Endodermal cell (in vitro differentiated cells): ENCODE results near the gene CTBP1. TPM values are rescaled to one million over a fixed set of nuclear protein-coding genes. Genes with fewer than 3 reads are reported as not detected.
A peak's percentile ranks its signal among the peaks of the same experiment; 100 is the strongest.

Experiments used
- DNase-seq: peaks from one replicate; pipeline ENCODE4 v3.0.0-alpha.2; 2017
- H3K27ac ChIP-seq: 2 replicates; pipeline ENCODE4 v1.5.1; 2013; ENCODE audit warnings: mild to moderate bottlenecking, low read depth, low read length, moderate library complexity
- H3K27me3 ChIP-seq: 2 replicates; pipeline ENCODE4 v1.6.1; 2013; ENCODE audit warnings: mild to moderate bottlenecking, low read length, moderate library complexity; ENCODE audit not compliant: insufficient read depth, control insufficient read depth, poor library complexity, severe bottlenecking
- H3K36me3 ChIP-seq: 2 replicates; pipeline ENCODE4 v1.7.0; 2013; ENCODE audit warnings: mild to moderate bottlenecking, low read length, moderate library complexity; ENCODE audit not compliant: control insufficient read depth, insufficient read depth
- H3K4me1 ChIP-seq: one replicate; pipeline ENCODE4 v1.7.0; 2013; ENCODE audit warnings: low read length; ENCODE audit not compliant: control insufficient read depth, insufficient read depth
- H3K4me3 ChIP-seq: 2 replicates; pipeline ENCODE4 v1.5.1; 2013; ENCODE audit warnings: mild to moderate bottlenecking, low read length, moderate library complexity
- H3K9ac ChIP-seq: 2 replicates; pipeline ENCODE4 v1.6.1; 2013; ENCODE audit warnings: mild to moderate bottlenecking, low read length, moderate library complexity; ENCODE audit not compliant: poor library complexity, severe bottlenecking; ENCODE audit errors: extremely low read depth
- H3K9me3 ChIP-seq: 2 replicates; pipeline ENCODE4 v1.6.1; 2013; ENCODE audit warnings: mild to moderate bottlenecking, low read length, moderate library complexity; ENCODE audit not compliant: control insufficient read depth
- H3K27ac Mint-ChIP-seq: 2 replicates; pipeline ENCODE4 v1.8.0; 2020; ENCODE audit warnings: mixed read lengths
- H3K27me3 Mint-ChIP-seq: 2 replicates; pipeline ENCODE4 v1.8.0; 2021; ENCODE audit warnings: mild to moderate bottlenecking, mixed read lengths; ENCODE audit not compliant: insufficient read depth
- H3K36me3 Mint-ChIP-seq: 2 replicates; pipeline ENCODE4 v1.8.0; 2020; ENCODE audit warnings: low read depth, mixed read lengths
- H3K4me1 Mint-ChIP-seq: 2 replicates; pipeline ENCODE4 v1.8.0; 2020; ENCODE audit warnings: mixed read lengths
- H3K4me3 Mint-ChIP-seq: 2 replicates; pipeline ENCODE4 v1.8.0; 2020; ENCODE audit warnings: mild to moderate bottlenecking, moderate library complexity, mixed read lengths
- H3K9me3 Mint-ChIP-seq: 2 replicates; pipeline ENCODE4 v1.8.0; 2020; ENCODE audit warnings: mild to moderate bottlenecking, mixed read lengths
- WGBS, 2 experiments: methylation state at CpG; one replicate each; pipeline versions ENCODE4 v1.1.5 to v1.1.7; 2013; ENCODE audit warnings: missing lambda C conversion rate in 2 of 2, mixed read lengths in 1 of 2; ENCODE audit not compliant: insufficient coverage in 1 of 2, insufficient read length in 1 of 2; 5-methylcytosine and 5-hydroxymethylcytosine counted together
- total RNA-seq, 2 donors: library from RNA; stranded (reverse); fragmentation: NEBNext Ultra II Directional in 1 of 2; extraction: Animal tissue kit (Norgen Biotek cat#: 25700) in 1 of 2; gene quantifications; 2 replicates in 1 of 2; 3 replicates in 1 of 2; pipeline ENCODE4 v1.2.1, GENCODE V29; 2021
- TF ChIP-seq, protein P1 (sequence below): fragments of 200-600 bp; sonication (generic); conservative IDR thresholded peaks from 2 replicates; pipeline ENCODE4 v1.5.0; 2021; ENCODE audit warnings: antibody characterized with exemption, mild to moderate bottlenecking

Gene CTBP1
- total RNA-seq, 2 donors from 2014 or later: 181 to 189 TPM

DNA sequence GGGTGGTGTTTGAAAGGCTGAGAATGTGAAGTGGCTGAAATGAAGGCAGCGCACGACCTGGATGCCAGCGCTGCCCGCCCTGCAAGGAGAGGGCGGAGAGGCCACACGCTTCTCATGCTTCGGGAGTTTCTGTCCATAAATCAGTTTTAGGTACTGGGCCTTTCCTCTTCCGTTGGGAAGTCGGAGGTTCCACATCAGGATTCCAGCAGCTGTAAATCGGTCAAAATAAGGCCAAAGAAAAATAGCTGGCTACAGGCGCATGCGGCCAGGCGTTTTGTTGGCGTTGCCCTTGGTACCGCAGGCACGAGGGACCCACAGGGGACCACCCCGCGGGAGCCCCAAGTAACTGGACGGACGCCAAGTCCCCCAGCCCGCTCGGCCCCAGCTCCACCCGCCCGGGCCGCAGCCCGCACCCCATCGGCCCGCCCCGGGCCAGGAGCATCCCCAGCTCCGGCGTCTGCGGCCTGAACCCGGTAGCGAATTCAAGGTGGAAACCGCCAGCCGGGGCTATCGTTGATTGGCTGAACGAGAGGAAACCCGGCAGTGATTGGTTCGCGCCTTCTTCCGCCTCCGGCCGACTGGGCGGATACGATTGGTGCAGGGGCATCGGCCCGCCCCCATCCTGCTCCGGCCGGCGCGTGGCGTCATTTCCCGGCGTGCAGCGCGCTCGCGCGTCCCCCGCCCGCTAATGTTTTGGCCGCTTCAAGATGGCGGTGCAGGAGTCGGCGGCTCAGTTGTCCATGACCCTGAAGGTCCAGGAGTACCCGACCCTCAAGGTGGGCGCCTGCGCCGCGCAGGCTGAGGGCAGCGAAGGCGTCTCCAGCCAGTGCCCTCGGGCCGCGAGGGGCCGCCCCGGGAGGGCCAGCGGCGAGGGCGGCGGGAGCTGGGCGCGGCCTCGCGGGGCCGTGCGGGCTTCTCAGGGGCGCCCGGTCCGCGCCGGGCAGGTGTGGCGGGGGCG is 40.6 kb upstream of the CTBP1 start, which contains the start of gene MAEA:
Gene MAEA, plus strand, starts transcription at position 685 of the 958 bp plus-strand sequence. Its CDS starts 23 bp downstream, at position 708.
- peaks cover 15% of the 10 kb centered on the region for H3K36me3 Mint-ChIP-seq
- Histone ChIP-seq H3K27me3 (no peaks in the 10 kb centered on the region), H3K9me3 (peaks cover 13% of the 10 kb centered on the region), H3K27ac (peak within 1 kb of the TSS; percentile 50), H3K9ac (peak within 1 kb of the TSS; percentile 88), H3K4me1 (peaks cover 6% of the 10 kb centered on the region), H3K36me3 (peaks cover 4% of the 10 kb centered on the region), H3K4me3 (peak within 1 kb of the TSS; percentile 99)
- H3K27ac Mint-ChIP-seq: peak within 1 kb of the TSS; percentile 97
- peaks cover 19% of the 10 kb centered on the region for H3K4me1 Mint-ChIP-seq
- peak within 1 kb of the TSS; percentile 93 for H3K4me3 Mint-ChIP-seq
- DNase-seq: peak; percentile 98
- H3K27me3 Mint-ChIP-seq: peaks cover 12% of the 10 kb centered on the region
- TF ChIP-seq, protein P1, sequence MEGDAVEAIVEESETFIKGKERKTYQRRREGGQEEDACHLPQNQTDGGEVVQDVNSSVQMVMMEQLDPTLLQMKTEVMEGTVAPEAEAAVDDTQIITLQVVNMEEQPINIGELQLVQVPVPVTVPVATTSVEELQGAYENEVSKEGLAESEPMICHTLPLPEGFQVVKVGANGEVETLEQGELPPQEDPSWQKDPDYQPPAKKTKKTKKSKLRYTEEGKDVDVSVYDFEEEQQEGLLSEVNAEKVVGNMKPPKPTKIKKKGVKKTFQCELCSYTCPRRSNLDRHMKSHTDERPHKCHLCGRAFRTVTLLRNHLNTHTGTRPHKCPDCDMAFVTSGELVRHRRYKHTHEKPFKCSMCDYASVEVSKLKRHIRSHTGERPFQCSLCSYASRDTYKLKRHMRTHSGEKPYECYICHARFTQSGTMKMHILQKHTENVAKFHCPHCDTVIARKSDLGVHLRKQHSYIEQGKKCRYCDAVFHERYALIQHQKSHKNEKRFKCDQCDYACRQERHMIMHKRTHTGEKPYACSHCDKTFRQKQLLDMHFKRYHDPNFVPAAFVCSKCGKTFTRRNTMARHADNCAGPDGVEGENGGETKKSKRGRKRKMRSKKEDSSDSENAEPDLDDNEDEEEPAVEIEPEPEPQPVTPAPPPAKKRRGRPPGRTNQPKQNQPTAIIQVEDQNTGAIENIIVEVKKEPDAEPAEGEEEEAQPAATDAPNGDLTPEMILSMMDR: no peak
- H3K9me3 Mint-ChIP-seq: peaks cover 17% of the 10 kb centered on the region
- 0 to 2% methylated on average over 60 to 95 of the region's 95 CpGs for WGBS, 2 experiments

DNA sequence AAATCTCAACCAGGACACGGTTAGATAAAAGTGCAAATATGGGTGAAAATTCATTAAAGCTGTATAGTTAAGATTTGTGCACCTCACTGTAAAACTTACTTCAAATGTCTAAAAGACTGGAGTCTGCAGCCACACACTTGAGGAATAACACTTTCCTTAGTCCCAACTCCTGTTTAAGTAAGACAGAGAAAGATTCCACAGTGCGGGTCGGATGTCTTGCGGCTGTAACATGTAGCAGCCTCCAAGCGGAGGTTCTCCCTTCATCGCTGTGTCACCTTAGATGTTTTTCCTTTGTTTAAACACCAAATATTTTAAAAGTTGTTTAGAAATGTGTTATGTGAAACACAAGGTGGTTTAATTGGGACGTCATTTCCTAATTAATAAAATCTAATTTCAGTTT is 39.9 kb upstream of the CTBP1 start:
- peak overlapping the region; percentile 93 for H3K4me3 Mint-ChIP-seq
- H3K27ac Mint-ChIP-seq: peak overlapping the region; percentile 30
- Histone ChIP-seq H3K9ac (no peak overlapping the region), H3K27me3 (no peaks in the 10 kb centered on the region), H3K27ac (no peak overlapping the region), H3K36me3 (peaks cover 4% of the 10 kb centered on the region), H3K9me3 (peaks cover 13% of the 10 kb centered on the region), H3K4me3 (peak overlapping the region; percentile 99), H3K4me1 (peaks cover 6% of the 10 kb centered on the region)
- TF ChIP-seq, protein P1: no peak
- peaks cover 14% of the 10 kb centered on the region for H3K36me3 Mint-ChIP-seq
- 85 to 100% methylated on average over 3 to 7 of the region's 7 CpGs for WGBS, 2 experiments
- peak; percentile 26 for DNase-seq
- H3K4me1 Mint-ChIP-seq: peaks cover 19% of the 10 kb centered on the region
- H3K27me3 Mint-ChIP-seq: peaks cover 12% of the 10 kb centered on the region
- peaks cover 17% of the 10 kb centered on the region for H3K9me3 Mint-ChIP-seq

DNA sequence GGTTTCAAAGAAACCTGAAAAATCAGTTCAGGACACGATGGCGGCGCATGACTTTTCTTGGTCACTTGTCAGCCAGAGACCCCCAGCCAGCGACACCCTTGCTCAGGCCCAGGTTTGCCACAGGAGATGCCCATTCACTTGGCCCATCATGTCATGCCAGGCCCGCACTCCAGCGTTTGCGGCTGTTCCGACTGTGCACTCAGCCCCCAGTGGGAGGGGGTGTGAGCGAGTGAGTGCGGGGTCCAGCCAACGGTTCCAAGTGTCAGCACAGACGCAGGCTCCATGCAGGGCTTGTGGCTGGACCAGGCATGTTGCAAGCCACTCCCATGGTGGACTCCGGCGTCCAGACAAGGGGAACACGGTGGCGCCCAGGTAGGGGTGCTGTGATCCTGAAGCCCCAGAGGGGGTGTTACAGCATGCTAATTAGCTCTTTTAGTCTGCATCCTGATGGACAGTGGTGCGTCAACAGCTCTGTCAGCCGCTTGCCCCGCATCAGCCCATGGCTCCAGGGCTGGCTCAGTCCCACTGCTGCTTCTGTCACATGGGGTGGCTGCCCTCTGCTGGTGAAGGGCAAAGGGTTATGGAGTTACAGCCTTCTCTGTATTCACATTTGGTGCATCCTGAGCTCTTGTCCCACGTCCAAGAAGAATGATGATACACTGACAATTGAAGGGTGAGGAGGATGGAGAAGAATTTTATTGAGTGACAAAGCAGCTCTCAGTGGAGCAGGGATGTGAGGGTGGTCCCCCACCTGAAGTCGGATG is 37.0 kb upstream of the CTBP1 start:
- peak; percentile 95 for DNase-seq
- no peak overlapping the region for H3K27ac ChIP-seq
- H3K4me3 ChIP-seq: no peak overlapping the region
- no peak overlapping the region for H3K27ac Mint-ChIP-seq
- H3K36me3 ChIP-seq: no peaks in the 10 kb centered on the region
- no peaks in the 10 kb centered on the region for H3K4me1 ChIP-seq
- H3K9ac ChIP-seq: no peak overlapping the region
- H3K9me3 Mint-ChIP-seq: peaks cover 17% of the 10 kb centered on the region
- H3K4me3 Mint-ChIP-seq: no peak overlapping the region
- H3K27me3 ChIP-seq: no peaks in the 10 kb centered on the region
- H3K4me1 Mint-ChIP-seq: peaks cover 7% of the 10 kb centered on the region
- H3K27me3 Mint-ChIP-seq: peaks cover 14% of the 10 kb centered on the region
- peaks cover 13% of the 10 kb centered on the region for H3K9me3 ChIP-seq
- no peaks in the 10 kb centered on the region for H3K36me3 Mint-ChIP-seq
- TF ChIP-seq, protein P1: peak; percentile 64
- WGBS, 2 experiments: 87 to 92% methylated on average over 15 to 21 of the region's 21 CpGs
